NCI-H2227 (cell line): ENCODE data around the gene ARHGEF4.

Experiments
- DNase-seq: peaks from one replicate; lab custom pipeline; 2025; ENCODE audit not compliant: unreplicated experiment; lab: John Stamatoyannopoulos, UW

The ARHGEF4 gene

DNA sequence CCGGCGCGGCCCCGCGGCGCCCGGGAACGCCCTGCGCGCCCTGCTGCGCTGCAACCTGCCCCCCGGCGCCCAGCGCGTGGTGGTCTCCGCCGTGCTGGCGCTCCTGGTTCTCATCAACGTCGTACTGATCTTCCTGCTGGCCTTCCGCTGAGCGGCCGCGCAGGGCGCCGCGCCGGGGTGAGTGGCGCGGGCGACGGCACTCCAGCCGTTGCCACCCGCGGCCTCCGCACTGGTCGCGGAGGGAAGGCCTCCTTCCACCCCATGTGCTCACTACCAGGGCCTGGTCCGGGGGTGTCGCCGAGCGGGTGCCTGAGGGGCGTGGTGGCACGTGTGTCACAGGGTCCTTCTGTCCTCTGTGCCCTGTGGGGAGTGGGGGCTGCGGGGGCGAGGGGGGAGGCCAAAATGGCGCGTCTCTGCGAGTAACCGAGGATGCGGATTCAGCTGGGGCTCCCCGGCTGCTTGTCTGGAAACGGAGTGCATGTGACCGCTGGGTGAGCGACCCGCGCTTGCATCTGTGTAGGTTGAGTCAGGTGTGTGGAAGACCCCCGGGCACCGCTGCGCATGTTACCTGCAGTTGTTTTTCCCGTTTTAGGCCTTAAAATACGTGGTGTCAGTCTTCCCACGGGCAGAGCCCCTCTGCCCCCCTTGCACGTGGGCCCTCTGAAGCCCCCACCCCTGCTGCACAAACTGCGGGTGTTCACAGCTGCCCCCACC lies 198.6 kb downstream of the ARHGEF4 start:
- DNase-seq = peak; percentile 56

DNA sequence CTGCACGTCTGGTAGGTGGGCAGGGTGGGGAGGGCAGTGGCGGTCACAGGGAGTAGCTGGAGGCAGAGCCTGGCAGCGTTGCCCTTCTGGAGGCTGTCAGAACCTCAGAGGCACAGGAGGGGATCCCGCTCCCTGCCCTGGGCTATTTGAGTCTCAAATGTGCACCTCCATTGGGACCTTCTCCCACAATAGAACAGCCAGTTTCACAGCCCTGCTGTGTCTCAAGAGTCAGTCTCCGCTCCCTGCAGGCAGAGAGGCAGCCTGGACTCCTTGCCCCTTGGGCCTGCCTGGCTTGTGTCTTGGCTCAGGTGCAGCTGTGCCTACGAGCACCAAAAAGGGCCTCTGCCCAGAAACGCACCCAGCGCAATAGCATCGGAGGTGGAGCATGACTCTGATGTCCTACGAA lies 199.1 kb downstream of the ARHGEF4 start:
- DNase-seq = no peak

DNA sequence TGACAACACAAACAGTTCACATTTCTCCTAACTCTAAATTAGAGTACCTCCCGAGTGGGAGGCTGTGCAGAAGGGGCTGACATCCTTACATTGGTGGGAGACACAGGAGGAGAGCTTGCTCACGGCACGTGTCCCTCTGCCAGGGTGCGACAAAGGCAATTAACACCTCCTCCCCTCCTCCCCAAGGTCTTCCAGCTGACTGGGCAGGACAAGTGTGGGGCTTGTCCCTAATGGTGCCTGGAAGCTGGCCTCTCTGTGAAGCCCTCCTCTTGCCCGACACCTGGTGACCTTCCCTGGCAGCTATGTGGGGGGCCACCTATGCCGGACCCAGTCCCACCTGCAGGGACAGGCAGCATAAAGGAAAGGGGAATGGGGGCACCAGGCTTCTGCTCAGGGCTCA lies 199.6 kb downstream of the ARHGEF4 start:
- no peak for DNase-seq

DNA sequence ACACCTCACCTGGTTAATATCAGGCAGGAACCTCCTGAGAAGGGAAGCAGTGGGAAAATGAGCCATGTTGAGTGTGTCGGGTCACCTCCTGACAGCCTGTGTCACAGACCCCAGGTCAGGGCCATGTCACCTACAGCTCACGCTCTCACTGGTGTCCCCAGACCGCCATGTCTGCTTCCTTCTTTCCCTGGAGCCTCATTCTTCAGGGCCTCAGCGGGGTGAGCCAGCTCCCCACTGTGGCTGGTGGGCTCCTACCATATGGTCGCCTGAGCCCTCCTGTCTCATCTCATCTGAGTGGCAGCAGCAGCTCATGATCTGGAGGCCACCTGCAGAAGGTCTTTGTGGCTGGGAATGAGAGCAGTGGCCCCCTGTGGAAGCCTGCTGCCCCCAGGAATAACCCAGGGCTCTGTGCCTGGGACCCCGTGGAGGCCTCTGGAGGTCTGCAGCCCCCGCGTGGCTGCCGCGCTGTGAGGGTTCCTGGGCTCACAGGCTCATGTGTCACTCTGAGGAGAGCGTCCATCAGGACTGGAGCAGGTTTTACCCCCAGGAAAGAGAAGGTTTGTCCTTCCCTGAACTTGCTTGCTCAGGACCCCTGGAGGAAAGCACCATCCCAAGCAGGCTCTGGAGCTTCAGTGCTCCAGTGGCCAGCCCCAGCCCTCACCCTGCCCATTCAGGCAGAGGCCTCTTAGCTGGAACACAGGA lies 200.1 kb downstream of the ARHGEF4 start:
- no peak for DNase-seq

DNA sequence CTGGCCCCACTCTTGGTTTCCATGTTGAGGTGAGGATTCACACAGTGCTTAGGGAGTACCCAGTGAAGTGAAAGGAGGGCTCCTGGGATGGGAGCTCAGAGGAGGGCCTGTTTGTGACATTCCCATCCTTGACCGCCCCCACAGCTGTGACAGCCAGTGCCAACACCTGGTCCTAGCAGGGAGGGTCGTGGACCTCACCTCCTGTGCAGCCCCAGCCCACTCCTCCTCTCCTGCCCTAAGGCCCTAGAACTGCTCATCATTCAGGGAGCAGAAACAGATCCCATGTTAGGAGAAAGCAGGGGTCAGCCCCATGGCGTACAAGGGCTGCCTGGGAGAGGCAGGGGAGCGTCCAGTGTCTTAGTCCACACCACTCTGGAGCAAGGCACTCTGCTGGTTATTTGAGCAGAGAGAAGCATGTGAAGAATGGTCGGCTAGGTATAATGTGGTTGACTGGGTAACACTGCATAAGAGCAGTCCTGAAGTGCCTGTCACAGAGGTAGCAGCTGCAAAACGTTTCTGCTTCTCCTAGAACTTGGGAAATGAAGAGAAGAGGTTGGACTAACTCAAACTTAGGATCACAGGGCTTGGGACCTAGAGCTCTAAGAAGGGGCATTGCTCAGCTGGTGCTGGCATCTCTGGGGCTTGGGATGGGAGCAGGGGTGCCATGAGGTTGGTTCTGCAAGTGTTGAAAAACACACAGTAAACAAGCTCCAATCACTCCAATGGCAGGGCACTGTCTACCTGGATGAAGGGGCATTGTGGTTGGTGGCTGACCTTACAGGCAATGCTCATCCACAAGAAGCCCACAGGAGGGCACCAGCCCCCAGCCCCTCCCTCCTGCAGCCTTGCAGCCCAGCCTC lies 200.9 kb downstream of the ARHGEF4 start:
- DNase-seq = no peak

DNA sequence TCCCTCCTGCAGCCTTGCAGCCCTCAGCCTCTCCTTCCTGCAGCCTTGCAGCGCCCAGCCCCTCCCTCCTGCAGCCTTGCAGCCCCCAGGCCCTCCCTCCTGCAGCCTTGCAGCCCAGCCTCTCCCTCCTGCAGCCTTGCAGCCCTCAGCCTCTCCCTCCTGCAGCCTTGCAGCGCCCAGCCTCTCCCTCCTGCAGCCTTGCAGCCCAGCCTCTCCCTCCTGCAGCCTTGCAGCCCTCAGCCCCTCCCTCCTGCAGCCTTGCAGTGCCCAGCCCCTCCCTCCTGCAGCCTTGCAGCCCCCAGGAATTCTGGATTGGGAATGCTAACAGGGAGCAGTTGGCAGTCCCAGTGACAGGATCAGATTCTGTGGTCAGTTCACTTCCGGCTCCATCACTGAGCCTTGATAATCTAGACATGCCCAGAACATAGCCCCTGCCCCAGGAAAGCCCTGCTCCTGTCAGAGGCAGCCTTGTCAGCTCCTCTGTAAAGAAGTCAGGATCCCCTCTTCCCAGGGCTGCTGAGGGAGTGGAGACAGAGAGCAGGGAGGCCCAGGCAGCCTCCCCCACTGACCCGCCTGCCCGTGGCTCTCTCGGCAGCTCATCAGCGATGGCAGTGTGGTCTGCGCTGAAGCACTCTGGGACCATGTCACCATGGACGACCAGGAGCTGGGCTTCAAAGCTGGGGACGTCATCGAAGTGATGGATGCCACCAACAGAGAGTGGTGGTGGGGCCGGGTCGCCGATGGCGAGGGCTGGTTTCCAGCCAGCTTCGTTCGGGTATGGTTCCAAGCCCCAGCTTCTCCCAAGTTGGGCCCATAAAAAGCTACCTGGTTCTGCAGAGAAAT lies 201.8 kb downstream of the ARHGEF4 start:
- DNase-seq = no peak

DNA sequence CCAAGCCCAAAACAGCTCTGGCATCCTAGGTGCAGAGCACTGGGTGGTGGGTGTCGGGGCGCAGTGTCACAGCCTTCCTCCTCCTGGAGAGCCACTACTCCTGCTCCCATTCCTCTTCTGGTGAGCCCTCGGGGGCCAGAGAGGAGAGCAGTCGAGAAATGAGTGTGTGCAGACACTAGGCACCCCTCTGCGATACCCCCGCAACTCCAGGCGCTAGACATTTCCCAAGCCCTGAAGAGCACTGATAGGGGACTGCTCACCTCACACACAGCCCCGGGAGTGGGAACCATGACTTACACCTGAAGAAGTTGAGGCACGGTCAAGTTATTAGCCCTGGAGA lies 202.4 kb downstream of the ARHGEF4 start:
- no peak for DNase-seq

DNA sequence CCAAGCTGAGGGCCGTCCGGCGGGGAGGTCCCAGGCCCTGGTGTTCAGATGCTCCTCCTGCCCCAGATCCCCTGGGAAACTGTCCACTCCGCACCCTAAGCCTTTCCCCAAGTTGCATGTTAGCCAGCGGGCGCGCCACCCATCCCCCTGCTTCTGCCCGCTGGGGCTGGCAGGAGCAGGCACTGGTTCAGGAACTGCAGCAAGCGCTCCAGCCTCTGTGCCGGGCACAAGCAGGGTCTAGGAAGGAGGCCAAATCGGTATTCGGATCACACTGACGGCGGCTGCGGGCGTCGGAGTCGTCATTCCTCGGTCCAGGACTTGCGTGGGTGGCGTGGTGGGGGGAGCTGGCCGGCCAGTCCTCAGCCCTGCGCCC lies 202.8 kb downstream of the ARHGEF4 start:
- no peak for DNase-seq

DNA sequence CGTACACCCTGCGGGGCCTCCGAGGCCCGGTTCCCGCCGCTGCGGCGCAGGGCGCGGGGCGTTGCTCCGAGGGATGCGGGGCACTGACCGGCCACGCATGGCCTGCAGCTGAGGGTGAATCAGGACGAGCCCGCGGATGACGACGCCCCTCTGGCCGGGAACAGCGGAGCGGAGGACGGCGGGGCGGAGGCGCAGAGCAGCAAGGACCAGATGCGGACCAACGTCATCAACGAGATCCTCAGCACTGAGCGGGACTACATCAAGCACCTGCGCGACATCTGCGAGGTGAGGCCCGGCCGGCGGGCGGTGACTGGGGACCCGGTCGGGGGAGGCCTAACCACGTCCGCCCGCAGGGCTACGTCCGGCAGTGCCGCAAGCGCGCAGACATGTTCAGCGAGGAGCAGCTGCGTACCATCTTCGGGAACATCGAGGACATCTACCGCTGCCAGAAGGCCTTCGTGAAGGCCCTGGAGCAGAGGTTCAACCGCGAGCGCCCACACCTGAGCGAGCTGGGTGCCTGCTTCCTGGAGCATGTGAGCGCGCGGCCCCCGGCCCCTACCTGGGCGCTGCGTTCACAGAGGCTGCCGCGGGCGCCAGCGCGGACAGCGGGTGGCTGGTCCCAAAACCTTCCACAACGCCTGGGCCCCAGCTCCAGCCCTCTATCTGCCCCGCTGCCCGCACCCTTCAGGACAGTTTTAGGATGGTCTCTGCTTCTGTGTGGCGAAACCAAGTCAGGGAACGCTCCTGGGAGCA lies 203.4 kb downstream of the ARHGEF4 start:
- DNase-seq = no peak

DNA sequence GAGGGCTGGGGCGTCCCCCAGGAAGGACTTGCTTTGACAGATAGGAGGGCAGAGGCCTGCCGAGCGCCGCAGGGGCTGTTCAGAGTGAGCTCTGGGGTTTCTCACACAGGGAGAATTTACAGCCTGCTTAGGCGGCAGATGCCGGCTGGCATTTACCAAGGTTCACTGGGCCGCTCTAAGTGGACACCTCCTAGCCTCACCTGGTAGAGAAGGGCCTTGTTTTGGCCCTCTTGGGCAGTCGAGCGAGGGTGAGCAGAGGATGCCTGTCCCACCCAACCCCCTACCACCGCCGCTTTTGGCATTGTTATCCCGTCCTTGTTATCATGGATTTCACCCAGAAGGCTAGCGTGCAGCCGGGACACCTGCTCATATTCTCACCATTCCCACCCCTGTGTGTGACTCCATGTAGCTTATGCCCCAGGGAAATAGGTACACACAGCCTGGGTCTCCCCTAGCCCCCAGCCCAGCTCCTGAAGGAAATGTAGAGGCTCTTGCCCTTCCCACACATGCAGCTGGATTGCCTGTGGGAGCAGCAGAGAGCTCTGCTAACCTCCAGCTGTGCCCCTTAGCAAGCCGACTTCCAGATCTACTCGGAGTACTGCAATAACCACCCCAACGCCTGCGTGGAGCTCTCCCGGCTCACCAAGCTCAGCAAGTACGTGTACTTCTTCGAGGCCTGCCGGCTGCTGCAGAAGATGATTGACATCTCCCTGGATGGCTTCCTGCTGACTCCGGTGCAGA lies 204.1 kb downstream of the ARHGEF4 start:
- DNase-seq = no peak

DNA sequence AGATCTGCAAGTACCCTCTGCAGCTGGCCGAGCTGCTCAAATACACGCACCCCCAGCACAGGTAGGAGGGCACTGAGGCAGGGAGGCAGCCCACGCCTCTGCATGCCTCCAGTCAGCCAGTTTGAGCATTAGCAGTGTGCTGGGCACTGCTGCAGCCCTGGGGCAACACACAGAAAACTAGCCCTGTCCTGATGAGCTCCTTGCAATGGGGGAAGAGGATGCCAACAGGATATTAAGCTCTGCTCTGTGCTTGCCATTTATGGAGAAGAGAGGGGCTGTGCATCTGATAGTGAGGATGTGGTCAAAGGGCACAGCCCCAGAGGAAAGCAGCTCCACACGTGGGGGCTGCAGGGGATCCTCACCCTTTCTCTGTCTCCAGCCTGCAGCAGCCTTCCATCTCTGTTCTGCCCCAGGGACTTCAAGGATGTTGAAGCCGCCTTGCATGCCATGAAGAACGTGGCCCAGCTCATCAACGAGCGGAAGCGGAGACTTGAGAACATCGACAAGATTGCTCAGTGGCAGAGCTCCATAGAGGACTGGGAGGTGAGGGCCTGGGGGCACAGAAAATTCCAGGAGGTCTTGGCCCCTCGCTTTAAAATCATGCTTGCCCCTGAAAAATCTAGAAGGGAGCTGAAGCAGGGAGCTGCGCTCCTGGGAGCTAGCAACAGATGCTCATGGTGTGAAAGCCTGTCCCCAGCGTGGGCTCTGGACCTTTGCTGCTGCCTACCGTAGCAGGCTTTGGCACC lies 204.9 kb downstream of the ARHGEF4 start:
- DNase-seq = no peak

DNA sequence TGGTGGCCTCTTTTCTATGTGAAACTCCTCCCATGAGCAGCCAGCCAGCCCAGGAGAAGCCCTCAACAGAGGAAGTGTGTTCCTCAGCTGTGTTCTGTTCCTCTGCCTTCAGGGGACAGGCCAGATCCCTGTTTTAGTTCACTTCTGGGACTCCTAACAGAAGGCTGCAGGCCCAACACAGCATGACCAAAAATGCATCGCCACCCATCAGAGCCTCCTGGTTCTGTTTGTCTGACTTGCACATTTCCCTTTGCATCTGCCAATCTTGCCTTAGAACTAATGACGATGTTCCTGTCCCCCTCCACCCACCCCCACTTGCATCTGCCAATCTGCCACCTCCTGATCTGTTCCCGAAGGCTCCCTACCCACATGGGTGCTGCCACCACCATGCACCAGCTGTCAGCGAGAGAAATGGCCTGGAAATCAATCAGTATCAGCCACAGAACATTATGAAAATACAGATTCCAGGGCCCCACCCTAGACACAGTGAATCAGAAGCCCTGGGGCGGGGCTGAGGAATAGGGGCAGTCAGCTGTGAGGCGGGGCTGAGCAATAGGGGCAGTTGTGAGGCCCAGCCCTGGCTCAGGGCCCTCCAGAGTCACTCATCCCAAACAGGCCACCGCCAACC lies 205.5 kb downstream of the ARHGEF4 start:
- no peak for DNase-seq

DNA sequence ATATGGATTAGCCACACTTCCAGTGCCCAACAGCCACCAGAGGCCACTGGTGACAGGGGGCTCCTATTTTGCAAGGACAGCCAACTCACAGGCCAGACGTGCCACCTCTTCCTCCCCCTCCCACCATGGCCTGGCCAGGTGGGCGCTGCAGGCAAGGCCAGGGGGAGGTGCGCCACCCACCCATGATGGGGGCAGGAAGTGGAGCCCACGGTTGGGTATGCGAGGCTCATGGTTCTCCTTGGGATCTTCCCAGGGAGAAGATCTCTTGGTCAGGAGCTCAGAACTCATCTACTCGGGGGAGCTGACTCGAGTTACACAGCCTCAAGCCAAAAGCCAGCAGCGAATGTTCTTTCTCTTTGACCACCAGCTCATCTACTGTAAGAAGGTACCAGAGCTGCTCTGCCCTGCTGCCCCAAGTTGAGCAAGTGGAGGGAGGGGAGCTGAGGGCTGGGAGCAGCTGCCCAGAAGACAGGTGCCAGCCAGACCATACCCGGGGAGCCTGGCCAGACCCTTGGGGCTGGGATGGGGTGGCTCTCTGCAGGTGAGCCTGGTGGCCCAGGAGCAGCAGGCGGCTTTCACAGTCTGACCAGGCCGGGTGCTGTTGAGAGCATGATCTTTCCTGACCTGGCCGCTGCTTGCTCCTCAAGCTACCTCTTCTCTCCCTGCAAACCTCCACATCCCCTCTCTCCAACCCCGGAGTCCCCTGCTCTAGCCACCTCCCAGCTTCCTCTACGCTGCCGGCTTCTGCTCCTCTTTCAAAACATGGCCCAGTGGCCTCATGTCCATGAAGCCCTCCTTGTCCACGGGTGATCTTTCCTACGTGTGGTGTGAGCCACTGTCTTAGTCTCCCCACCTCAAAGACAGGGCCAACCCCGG lies 206.7 kb downstream of the ARHGEF4 start:
- DNase-seq = no peak

DNA sequence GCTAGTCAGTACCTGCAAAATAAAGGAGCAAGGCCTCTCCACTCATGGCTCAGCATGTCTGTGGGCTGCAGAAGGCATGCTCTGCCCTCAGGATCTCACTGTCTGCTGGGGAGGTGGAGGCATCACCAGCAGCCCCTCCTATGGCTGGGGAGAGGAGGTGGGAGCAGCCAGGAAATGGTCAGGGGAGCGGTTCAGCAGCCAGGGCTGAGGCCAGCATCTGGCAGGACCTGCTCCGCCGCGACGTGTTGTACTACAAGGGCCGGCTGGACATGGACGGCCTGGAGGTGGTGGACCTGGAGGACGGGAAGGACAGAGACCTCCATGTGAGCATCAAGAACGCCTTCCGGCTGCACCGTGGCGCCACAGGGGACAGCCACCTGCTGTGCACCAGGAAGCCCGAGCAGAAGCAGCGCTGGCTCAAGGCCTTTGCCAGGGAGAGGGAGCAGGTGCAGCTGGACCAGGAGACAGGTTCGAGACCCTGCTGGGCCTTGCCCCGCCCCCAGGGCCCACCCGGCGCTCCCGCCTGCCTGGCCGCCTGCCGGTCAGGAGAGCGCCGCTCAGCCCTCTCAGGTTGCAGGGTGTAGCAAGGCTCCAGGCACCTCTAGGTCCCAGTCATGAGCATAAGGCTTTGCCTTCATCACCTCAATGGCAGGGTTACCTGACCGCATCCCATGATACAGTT lies 207.5 kb downstream of the ARHGEF4 start:
- DNase-seq = no peak

DNA sequence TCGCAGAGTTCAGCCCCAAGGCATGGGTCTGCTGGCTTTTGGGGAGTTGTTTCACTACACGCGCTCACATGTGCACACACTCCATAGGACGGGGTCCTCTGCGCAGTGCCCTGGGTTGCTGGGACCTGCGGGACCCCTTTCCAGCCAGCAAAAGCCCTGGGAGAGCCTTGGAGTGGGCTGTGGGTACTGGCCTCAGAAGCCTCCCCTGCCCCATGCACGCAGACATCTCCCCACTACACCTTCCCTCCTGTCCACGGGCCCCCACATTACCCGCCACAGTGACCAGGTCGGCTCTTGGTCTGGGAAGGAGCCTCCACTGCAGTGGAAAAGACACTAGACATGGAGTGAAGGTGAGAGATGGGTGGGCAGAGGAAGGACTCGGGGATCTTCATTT lies 208.0 kb downstream of the ARHGEF4 start:
- no peak for DNase-seq

DNA sequence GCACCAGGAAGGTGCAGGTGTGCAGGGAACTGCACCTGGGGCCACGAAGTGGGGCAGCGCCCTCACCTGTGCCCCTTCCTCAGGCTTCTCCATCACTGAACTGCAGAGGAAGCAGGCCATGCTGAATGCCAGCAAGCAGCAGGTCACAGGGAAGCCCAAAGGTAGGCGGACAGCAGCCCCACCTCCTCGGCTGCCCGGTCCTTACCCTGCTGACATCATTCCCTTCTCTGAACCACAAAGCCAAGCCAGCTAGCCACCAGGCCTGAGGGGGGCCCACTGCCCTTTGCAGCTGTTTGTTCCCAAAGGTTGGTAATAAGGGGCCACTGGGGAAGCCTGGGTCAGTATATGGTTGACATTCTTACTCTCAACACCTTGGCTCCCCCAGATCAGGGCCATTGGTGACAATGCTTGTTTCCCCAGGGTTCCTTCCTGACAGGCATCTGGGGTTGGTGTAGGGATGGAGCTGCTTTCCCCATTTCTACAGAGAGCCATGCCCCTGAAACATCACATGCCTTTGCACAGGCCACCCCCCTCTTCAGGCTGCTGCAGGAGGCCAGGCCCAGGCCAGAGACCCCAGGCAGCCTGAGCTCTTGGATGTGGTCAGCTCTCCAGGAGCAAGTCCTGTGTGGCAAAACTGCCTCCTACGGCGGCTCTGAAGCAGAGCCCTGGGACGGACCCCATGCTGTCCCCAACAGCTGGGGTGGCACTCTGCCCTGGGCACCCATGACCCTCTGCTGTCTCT lies 208.7 kb downstream of the ARHGEF4 start:
- DNase-seq = no peak
